Measurements from ENCODE around the gene TMEM40. TPM values are rescaled to one million over a fixed set of nuclear protein-coding genes. Genes with fewer than 3 reads are reported as not detected.

Gene TMEM40
- total RNA-seq, 1 experiment from 2014 or later, result 30.5 TPM

DNA sequence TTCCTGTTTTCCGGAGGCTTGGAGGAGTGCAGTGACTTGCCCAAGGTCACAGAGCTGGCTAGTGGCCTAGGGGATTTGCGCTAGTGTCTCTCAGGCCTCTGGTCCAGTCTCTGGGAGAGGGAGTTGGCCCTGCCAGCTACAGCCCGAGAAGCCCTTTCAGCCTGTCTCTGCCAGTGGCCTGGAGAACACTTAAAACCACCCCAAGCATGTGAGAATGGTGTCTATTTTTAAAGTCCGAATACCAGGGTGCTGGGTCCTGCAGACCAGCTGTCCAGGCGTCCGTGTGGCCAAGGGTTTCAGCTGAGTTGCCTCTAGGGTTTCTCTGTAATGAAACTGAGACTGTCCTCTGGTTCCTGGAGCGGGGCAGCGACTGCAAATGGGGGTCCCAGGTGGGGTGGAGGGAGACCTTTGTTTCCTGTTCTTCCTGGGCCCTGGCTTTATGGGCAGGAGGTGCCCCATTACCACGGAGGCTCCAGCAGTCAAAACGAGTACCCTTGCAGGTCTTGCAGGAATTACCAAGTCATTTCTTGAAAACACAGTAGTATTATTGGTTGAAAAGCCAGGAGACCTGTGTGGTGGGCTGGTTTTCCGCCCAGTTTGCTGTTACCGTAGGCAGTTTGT is 39.6 kb upstream of the TMEM40 start:
- no peaks in the 10 kb centered on the region for H4K20me1 ChIP-seq (ENCODE audit: insufficient read depth)
- H3K27ac ChIP-seq, result no peak overlapping the region
- H3K79me2 ChIP-seq (ENCODE audit: low read depth), result no peaks in the 10 kb centered on the region
- no peaks in the 10 kb centered on the region for H3K9me2 ChIP-seq (ENCODE audit: insufficient read depth)
- H3F3A ChIP-seq (ENCODE audit: insufficient read depth, low read depth), result no peaks in the 10 kb centered on the region
- H3K9me3 ChIP-seq (ENCODE audit: insufficient read depth, low read depth), result no peaks in the 10 kb centered on the region
- DNase-seq, result no peak
- H3K4me2 ChIP-seq, result no peak overlapping the region
- TF ChIP-seq, protein P1, sequence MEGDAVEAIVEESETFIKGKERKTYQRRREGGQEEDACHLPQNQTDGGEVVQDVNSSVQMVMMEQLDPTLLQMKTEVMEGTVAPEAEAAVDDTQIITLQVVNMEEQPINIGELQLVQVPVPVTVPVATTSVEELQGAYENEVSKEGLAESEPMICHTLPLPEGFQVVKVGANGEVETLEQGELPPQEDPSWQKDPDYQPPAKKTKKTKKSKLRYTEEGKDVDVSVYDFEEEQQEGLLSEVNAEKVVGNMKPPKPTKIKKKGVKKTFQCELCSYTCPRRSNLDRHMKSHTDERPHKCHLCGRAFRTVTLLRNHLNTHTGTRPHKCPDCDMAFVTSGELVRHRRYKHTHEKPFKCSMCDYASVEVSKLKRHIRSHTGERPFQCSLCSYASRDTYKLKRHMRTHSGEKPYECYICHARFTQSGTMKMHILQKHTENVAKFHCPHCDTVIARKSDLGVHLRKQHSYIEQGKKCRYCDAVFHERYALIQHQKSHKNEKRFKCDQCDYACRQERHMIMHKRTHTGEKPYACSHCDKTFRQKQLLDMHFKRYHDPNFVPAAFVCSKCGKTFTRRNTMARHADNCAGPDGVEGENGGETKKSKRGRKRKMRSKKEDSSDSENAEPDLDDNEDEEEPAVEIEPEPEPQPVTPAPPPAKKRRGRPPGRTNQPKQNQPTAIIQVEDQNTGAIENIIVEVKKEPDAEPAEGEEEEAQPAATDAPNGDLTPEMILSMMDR (conservative IDR thresholded peaks at IDR 0.05), result no peak
- no peak for TF ChIP-seq EZH2 (IDR thresholded peaks at IDR 0.05; ENCODE audit: low read depth)
- no peaks in the 10 kb centered on the region for H3K4me1 ChIP-seq (replicated peaks; ENCODE audit: insufficient read depth)
- ChIA-PET POLR2A (ENCODE audit: unreplicated experiment) (no interaction called here), CTCF (no interaction called here)
- no TSS peak for BruUV-seq (replicated peaks)
- intact Hi-C loops (cut with micrococcal nuclease; ENCODE audit: unreplicated experiment), result no loop called here
- no peaks in the 10 kb centered on the region for H3K36me3 ChIP-seq (ENCODE audit: low read depth)
- H3K4me3 ChIP-seq, result no peak overlapping the region
- H3K27me3 ChIP-seq (ENCODE audit: insufficient read depth, low read depth), result no peaks in the 10 kb centered on the region
- H2AFZ ChIP-seq, result no peak overlapping the region

DNA sequence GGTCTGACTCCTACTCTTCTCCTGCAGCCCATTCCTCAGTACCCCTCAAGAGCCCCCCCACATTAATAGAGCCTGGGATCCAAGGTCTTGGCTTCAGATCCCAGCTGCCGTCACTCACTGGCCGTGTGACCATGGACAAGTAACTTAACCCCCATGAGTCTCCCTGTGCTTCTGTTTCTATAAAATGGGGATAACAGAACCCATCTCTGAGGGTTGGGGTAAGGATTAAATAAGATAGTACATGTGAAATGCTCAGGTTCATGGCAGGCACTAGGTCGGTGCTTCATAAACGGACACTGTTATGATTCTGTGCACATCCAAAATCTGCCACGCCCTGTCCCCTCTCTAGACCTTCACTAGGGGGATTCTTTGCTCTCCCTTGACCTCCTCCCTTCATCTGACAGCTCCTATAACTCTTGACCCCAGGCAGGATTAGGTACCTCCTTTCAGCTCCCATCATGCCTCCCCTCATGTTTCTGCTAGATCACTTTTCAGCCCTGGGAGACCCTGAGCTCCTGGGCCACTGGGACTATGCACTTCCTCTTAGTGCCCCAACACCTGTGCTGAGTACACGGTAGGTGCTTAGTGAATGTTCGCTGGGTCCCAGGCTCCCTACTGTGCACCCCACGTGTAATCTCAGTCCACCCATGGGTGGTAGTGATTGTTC is 39.0 kb upstream of the TMEM40 start:
- Histone ChIP-seq H3K4me2 (no peak overlapping the region), H3K9me2 (ENCODE audit: insufficient read depth) (no peaks in the 10 kb centered on the region), H2AFZ (no peak overlapping the region), H3K27ac (no peak overlapping the region), H3K9me3 (ENCODE audit: insufficient read depth, low read depth) (no peaks in the 10 kb centered on the region), H3K4me3 (no peak overlapping the region), H4K20me1 (ENCODE audit: insufficient read depth) (no peaks in the 10 kb centered on the region), H3K79me2 (ENCODE audit: low read depth) (no peaks in the 10 kb centered on the region), H3K4me1 (replicated peaks; ENCODE audit: insufficient read depth) (no peaks in the 10 kb centered on the region), H3F3A (ENCODE audit: insufficient read depth, low read depth) (no peaks in the 10 kb centered on the region), H3K36me3 (ENCODE audit: low read depth) (no peaks in the 10 kb centered on the region), H3K27me3 (ENCODE audit: insufficient read depth, low read depth) (no peaks in the 10 kb centered on the region)
- no peak for TF ChIP-seq EZH2 (IDR thresholded peaks at IDR 0.05; ENCODE audit: low read depth)
- TF ChIP-seq, protein P1 (conservative IDR thresholded peaks at IDR 0.05), result no peak
- BruUV-seq (replicated peaks), result no TSS peak
- ChIA-PET CTCF (no interaction called here), POLR2A (ENCODE audit: unreplicated experiment) (no interaction called here)
- intact Hi-C loops (cut with micrococcal nuclease; ENCODE audit: unreplicated experiment), result no loop called here
- no peak for DNase-seq

DNA sequence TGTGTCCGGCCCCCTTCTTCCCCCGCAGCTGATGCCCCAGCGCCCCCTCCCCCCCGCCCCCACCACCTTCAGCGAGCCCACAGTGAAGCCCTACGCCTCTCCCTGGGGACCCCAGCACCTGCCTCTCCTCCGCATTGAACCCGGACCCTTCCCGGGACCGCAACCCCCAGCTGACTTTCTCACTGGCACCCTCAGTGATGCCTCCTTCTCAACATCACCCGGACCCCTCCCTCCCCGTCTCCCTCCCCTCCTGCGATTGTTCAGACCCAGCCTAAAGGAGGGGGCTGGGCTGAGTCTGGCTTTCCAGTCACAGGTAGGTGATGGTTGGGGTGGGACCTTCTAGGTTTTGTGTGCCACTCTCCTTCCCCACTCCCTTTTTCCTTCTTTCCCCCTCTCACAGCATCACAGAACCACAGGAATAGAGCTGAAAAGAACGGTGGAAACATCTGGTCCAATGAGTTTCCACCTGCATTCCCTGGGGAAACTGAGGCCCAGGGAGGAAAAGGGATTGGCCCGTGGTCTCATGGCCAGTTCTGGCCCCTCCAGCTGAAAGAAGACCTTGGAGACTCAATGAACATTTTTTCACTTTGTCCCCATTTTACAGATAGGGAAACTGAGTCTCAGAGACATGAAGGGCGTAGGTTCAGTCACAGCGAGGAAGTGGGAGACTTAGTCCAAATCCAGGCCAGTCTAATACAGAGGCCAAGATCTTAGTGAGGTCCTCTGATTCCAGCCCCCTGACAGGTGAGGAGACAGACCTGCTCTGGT is 38.2 kb upstream of the TMEM40 start:
- H3K36me3 ChIP-seq (ENCODE audit: low read depth), result no peaks in the 10 kb centered on the region
- no peaks in the 10 kb centered on the region for H3K9me2 ChIP-seq (ENCODE audit: insufficient read depth)
- H3K4me2 ChIP-seq, result no peak overlapping the region
- H4K20me1 ChIP-seq (ENCODE audit: insufficient read depth), result no peaks in the 10 kb centered on the region
- H3K27me3 ChIP-seq (ENCODE audit: insufficient read depth, low read depth), result no peaks in the 10 kb centered on the region
- ChIA-PET POLR2A (ENCODE audit: unreplicated experiment) (no interaction called here), CTCF (no interaction called here)
- TF ChIP-seq EZH2 (IDR thresholded peaks at IDR 0.05; ENCODE audit: low read depth), result no peak
- TF ChIP-seq, protein P1 (conservative IDR thresholded peaks at IDR 0.05), result no peak
- BruUV-seq (replicated peaks), result no TSS peak
- no peak for DNase-seq
- H3F3A ChIP-seq (ENCODE audit: insufficient read depth, low read depth), result no peaks in the 10 kb centered on the region
- no peaks in the 10 kb centered on the region for H3K4me1 ChIP-seq (replicated peaks; ENCODE audit: insufficient read depth)
- H3K27ac ChIP-seq, result no peak overlapping the region
- no peaks in the 10 kb centered on the region for H3K79me2 ChIP-seq (ENCODE audit: low read depth)
- intact Hi-C loops (cut with micrococcal nuclease; ENCODE audit: unreplicated experiment), result no loop called here
- H2AFZ ChIP-seq, result no peak overlapping the region
- H3K9me3 ChIP-seq (ENCODE audit: insufficient read depth, low read depth), result no peaks in the 10 kb centered on the region
- H3K4me3 ChIP-seq, result no peak overlapping the region
